Dendritic cell treated with granulocyte-macrophage colony-stimulating factor and Interleukin-4, amounts not matched to agents 40 ng/mL and 50 ng/mL, for 4 days (primary cell): Measurements from ENCODE around the gene BRD2.

ENCODE experiments used
- H3K27ac Mint-ChIP-seq: one replicate; pipeline ENCODE4 v1.8.0; 2022; ENCODE audit warnings: mild to moderate bottlenecking, mixed read lengths
- H3K27me3 Mint-ChIP-seq: one replicate; pipeline ENCODE4 v1.8.0; 2022; ENCODE audit warnings: mild to moderate bottlenecking, mixed read lengths
- H3K36me3 Mint-ChIP-seq: one replicate; pipeline ENCODE4 v1.8.0; 2022; ENCODE audit warnings: low read depth, mixed read lengths
- H3K4me1 Mint-ChIP-seq: one replicate; pipeline ENCODE4 v1.8.0; 2022; ENCODE audit warnings: low read depth, mixed read lengths
- H3K4me3 Mint-ChIP-seq: one replicate; pipeline ENCODE4 v1.8.0; 2022; ENCODE audit warnings: mild to moderate bottlenecking, moderate library complexity, mixed read lengths
- H3K9me3 Mint-ChIP-seq: one replicate; pipeline ENCODE4 v1.8.0; 2022; ENCODE audit warnings: mixed read lengths
- intact Hi-C: fragments of 100-400 bp; cut with micrococcal nuclease; formaldehyde crosslinking; loops from one replicate; pipeline ENCODE4 v1.15.0; 2022

BRD2 gene

GRCh38 chr6:32982084-32982701 is 13.8 kb downstream of the BRD2 start:
- intact Hi-C loops, result no loop called here
- peak overlapping the region; percentile 65 for H3K27ac Mint-ChIP-seq
- no peaks in the 10 kb centered on the region for H3K27me3 Mint-ChIP-seq
- H3K9me3 Mint-ChIP-seq, result no peaks in the 10 kb centered on the region
- peaks cover 54% of the 10 kb centered on the region for H3K36me3 Mint-ChIP-seq
- H3K4me3 Mint-ChIP-seq, result no peak overlapping the region
- H3K4me1 Mint-ChIP-seq, result peaks cover 61% of the 10 kb centered on the region

- H3K9me3 Mint-ChIP-seq, result no peaks in the 10 kb centered on the region
- intact Hi-C loops, result no loop called here
- H3K4me3 Mint-ChIP-seq, result no peak overlapping the region
- peaks cover 56% of the 10 kb centered on the region for H3K4me1 Mint-ChIP-seq
- no peaks in the 10 kb centered on the region for H3K27me3 Mint-ChIP-seq
- peak overlapping the region; percentile 65 for H3K27ac Mint-ChIP-seq
- peaks cover 47% of the 10 kb centered on the region for H3K36me3 Mint-ChIP-seq
Measured at GRCh38 chr6:32982702-32983492, 14.5 kb downstream of the BRD2 start.

- Mint-ChIP-seq H3K4me3 (no peak overlapping the region), H3K36me3 (peaks cover 41% of the 10 kb centered on the region), H3K27ac (peak overlapping the region; percentile 43), H3K9me3 (no peaks in the 10 kb centered on the region), H3K27me3 (no peaks in the 10 kb centered on the region), H3K4me1 (peaks cover 55% of the 10 kb centered on the region)
- intact Hi-C loops, result no loop called here
Measured at GRCh38 chr6:32983493-32983848, 15.1 kb downstream of the BRD2 start.

- Mint-ChIP-seq H3K27ac (peak overlapping the region; percentile 43), H3K27me3 (no peaks in the 10 kb centered on the region), H3K36me3 (peaks cover 35% of the 10 kb centered on the region), H3K4me3 (no peak overlapping the region), H3K4me1 (peaks cover 49% of the 10 kb centered on the region), H3K9me3 (no peaks in the 10 kb centered on the region)
- intact Hi-C loops, result loop anchor here (1.0 kb wide), 2 partner anchors 51 to 99 kb away; no protein-coding TSS in a partner anchor
Measured at GRCh38 chr6:32983964-32984621, 15.7 kb downstream of the BRD2 start.

- H3K27ac Mint-ChIP-seq, result peak overlapping the region; percentile 43
- H3K27me3 Mint-ChIP-seq, result no peaks in the 10 kb centered on the region
- intact Hi-C loops, result loop anchor here (1.0 kb wide), 2 partner anchors 52 to 100 kb away; no protein-coding TSS in a partner anchor
Measured at GRCh38 chr6:32984622-32985389, 16.4 kb downstream of the BRD2 start.

GRCh38 chr6:32989368-32989767 is 21.0 kb downstream of the BRD2 start:
- intact Hi-C loops, result no loop called here
- Mint-ChIP-seq H3K27ac (no peak overlapping the region), H3K9me3 (no peaks in the 10 kb centered on the region), H3K36me3 (no peaks in the 10 kb centered on the region), H3K27me3 (peaks cover 2% of the 10 kb centered on the region), H3K4me3 (no peak overlapping the region), H3K4me1 (peaks cover 17% of the 10 kb centered on the region)

More at GRCh38 chr6:32984622-32985389, 16.4 kb downstream of the BRD2 start:
- Mint-ChIP-seq H3K9me3 (no peaks in the 10 kb centered on the region), H3K4me3 (no peak overlapping the region), H3K4me1 (peaks cover 43% of the 10 kb centered on the region), H3K36me3 (peaks cover 28% of the 10 kb centered on the region)

GRCh38 chr6:32991972-32992371 is 23.6 kb downstream of the BRD2 start:
- Mint-ChIP-seq H3K27me3 (peaks cover 6% of the 10 kb centered on the region), H3K27ac (no peak overlapping the region), H3K36me3 (no peaks in the 10 kb centered on the region), H3K4me3 (no peak overlapping the region), H3K9me3 (no peaks in the 10 kb centered on the region), H3K4me1 (peaks cover 12% of the 10 kb centered on the region)
- intact Hi-C loops, result no loop called here

GRCh38 chr6:32993363-32993973 is 25.1 kb downstream of the BRD2 start:
- intact Hi-C loops, result no loop called here
- no peak overlapping the region for H3K4me3 Mint-ChIP-seq
- H3K36me3 Mint-ChIP-seq, result no peaks in the 10 kb centered on the region
- H3K27ac Mint-ChIP-seq, result no peak overlapping the region
- no peaks in the 10 kb centered on the region for H3K9me3 Mint-ChIP-seq
- peaks cover 13% of the 10 kb centered on the region for H3K27me3 Mint-ChIP-seq
- peaks cover 6% of the 10 kb centered on the region for H3K4me1 Mint-ChIP-seq

- Mint-ChIP-seq H3K4me1 (peaks cover 12% of the 10 kb centered on the region), H3K36me3 (no peaks in the 10 kb centered on the region), H3K4me3 (no peak overlapping the region), H3K27me3 (peaks cover 19% of the 10 kb centered on the region), H3K9me3 (no peaks in the 10 kb centered on the region), H3K27ac (no peak overlapping the region)
- intact Hi-C loops, result no loop called here
Measured at GRCh38 chr6:32995448-32995847, 27.1 kb downstream of the BRD2 start.

- H3K27me3 Mint-ChIP-seq, result peaks cover 27% of the 10 kb centered on the region
- no peaks in the 10 kb centered on the region for H3K36me3 Mint-ChIP-seq
- H3K4me1 Mint-ChIP-seq, result peaks cover 20% of the 10 kb centered on the region
- no peak overlapping the region for H3K4me3 Mint-ChIP-seq
- intact Hi-C loops, result no loop called here
- H3K27ac Mint-ChIP-seq, result no peak overlapping the region
- H3K9me3 Mint-ChIP-seq, result no peaks in the 10 kb centered on the region
Measured at GRCh38 chr6:33000055-33000454, 31.7 kb downstream of the BRD2 start.

GRCh38 chr6:33001685-33002084 is 33.3 kb downstream of the BRD2 start:
- H3K27me3 Mint-ChIP-seq, result peaks cover 27% of the 10 kb centered on the region
- H3K4me3 Mint-ChIP-seq, result no peak overlapping the region
- intact Hi-C loops, result no loop called here
- peaks cover 11% of the 10 kb centered on the region for H3K36me3 Mint-ChIP-seq
- no peaks in the 10 kb centered on the region for H3K9me3 Mint-ChIP-seq
- H3K27ac Mint-ChIP-seq, result no peak overlapping the region
- peaks cover 22% of the 10 kb centered on the region for H3K4me1 Mint-ChIP-seq

- Mint-ChIP-seq H3K4me3 (no peak overlapping the region), H3K27me3 (peaks cover 21% of the 10 kb centered on the region), H3K4me1 (peaks cover 50% of the 10 kb centered on the region), H3K27ac (no peak overlapping the region), H3K36me3 (peaks cover 40% of the 10 kb centered on the region), H3K9me3 (no peaks in the 10 kb centered on the region)
- intact Hi-C loops, result no loop called here
Measured at GRCh38 chr6:33004940-33005339, 36.5 kb downstream of the BRD2 start.

GRCh38 chr6:33007831-33008400 is 39.5 kb downstream of the BRD2 start:
- Mint-ChIP-seq H3K27ac (peak overlapping the region; percentile 85), H3K36me3 (peaks cover 47% of the 10 kb centered on the region), H3K4me3 (peak overlapping the region; percentile 87), H3K4me1 (peaks cover 40% of the 10 kb centered on the region), H3K9me3 (no peaks in the 10 kb centered on the region), H3K27me3 (peaks cover 13% of the 10 kb centered on the region)
- intact Hi-C loops, result no loop called here
